Measurements from ENCODE around the gene CAMK1G. TPM values are rescaled to one million over a fixed set of nuclear protein-coding genes. Genes with fewer than 3 reads are reported as not detected.
A peak's percentile ranks its signal among the peaks of the same experiment; 100 is the strongest.

Gene CAMK1G
- total RNA-seq, 2 donors from 2014 or later = 0.43 to 0.63 TPM

GRCh38 chr1:209648931-209649776 lies 65.6 kb downstream of the CAMK1G start:
- Mint-ChIP-seq H3K27ac (no peak overlapping the region), H3K36me3 (ENCODE audit: insufficient read depth in 2 of 2) (no peaks in the 10 kb centered on the region), H3K27me3 (ENCODE audit: low read depth) (peaks cover 9% of the 10 kb centered on the region), H3K4me3 (peak overlapping the region in 1 of 2 donors; percentile 7), H3K4me1 (ENCODE audit: low read depth) (peaks cover 58% of the 10 kb centered on the region), H3K9me3 (no peaks in the 10 kb centered on the region)
- DNase-seq (no peak), ATAC-seq (replicated peaks in 1 of 2) (peak; percentile 47 to 69)

- Mint-ChIP-seq H3K27ac (no peak overlapping the region), H3K36me3 (ENCODE audit: insufficient read depth in 2 of 2) (no peaks in the 10 kb centered on the region), H3K27me3 (ENCODE audit: low read depth) (peaks cover 16% of the 10 kb centered on the region), H3K4me3 (peak overlapping the region in 1 of 2 donors; percentile 29), H3K9me3 (no peaks in the 10 kb centered on the region), H3K4me1 (ENCODE audit: low read depth) (peaks cover 64% of the 10 kb centered on the region)
- DNase-seq (no peak), ATAC-seq (replicated peaks in 1 of 2) (no peak)
Observed at GRCh38 chr1:209650454-209650853, 66.9 kb downstream of the CAMK1G start.

- Mint-ChIP-seq H3K4me1 (ENCODE audit: low read depth) (peaks cover 64% of the 10 kb centered on the region), H3K27me3 (ENCODE audit: low read depth) (peaks cover 16% of the 10 kb centered on the region), H3K9me3 (no peaks in the 10 kb centered on the region), H3K4me3 (peak overlapping the region; percentile 35 to 44), H3K36me3 (ENCODE audit: insufficient read depth in 2 of 2) (no peaks in the 10 kb centered on the region), H3K27ac (no peak overlapping the region)
- DNase-seq (peak; percentile 77 to 83), ATAC-seq (replicated peaks in 1 of 2) (peak; percentile 86 to 88)
Observed at GRCh38 chr1:209651138-209651587, 67.6 kb downstream of the CAMK1G start.

- DNase-seq = no peak
- Mint-ChIP-seq H3K27me3 (ENCODE audit: low read depth) (peaks cover 7% of the 10 kb centered on the region), H3K4me1 (ENCODE audit: low read depth) (peaks cover 68% of the 10 kb centered on the region), H3K9me3 (no peaks in the 10 kb centered on the region), H3K4me3 (peak within 1 kb of the TSS; percentile 35 to 49), H3K36me3 (ENCODE audit: insufficient read depth in 2 of 2) (no peaks in the 10 kb centered on the region), H3K27ac (peak within 1 kb of the TSS; percentile 20)
- ATAC-seq (replicated peaks in 1 of 2) = no peak
Observed at GRCh38 chr1:209652121-209652735, 68.7 kb downstream of the CAMK1G start, which contains the start of gene LAMB3. Gene LAMB3, minus strand, starts transcription at chr1:209652425. Its CDS starts 1,481 bp downstream, at chr1:209650944.

GRCh38 chr1:209652873-209653401 lies 69.4 kb downstream of the CAMK1G start:
- DNase-seq = peak; percentile 77 to 79
- Mint-ChIP-seq H3K9me3 (no peaks in the 10 kb centered on the region), H3K27me3 (ENCODE audit: low read depth) (peaks cover 6% of the 10 kb centered on the region), H3K27ac (peak overlapping the region; percentile 20), H3K4me1 (ENCODE audit: low read depth) (peaks cover 69% of the 10 kb centered on the region), H3K4me3 (peak overlapping the region in 1 of 2 donors; percentile 49), H3K36me3 (ENCODE audit: insufficient read depth in 2 of 2) (no peaks in the 10 kb centered on the region)
- peak; percentile 65 to 71 for ATAC-seq (replicated peaks in 1 of 2)

- Mint-ChIP-seq H3K4me3 (no peak overlapping the region), H3K4me1 (ENCODE audit: low read depth) (peaks cover 68% of the 10 kb centered on the region)
Observed at GRCh38 chr1:209653915-209654351, 70.4 kb downstream of the CAMK1G start.

GRCh38 chr1:209655411-209656231 lies 72.1 kb downstream of the CAMK1G start:
- Mint-ChIP-seq H3K27ac (no peak overlapping the region), H3K27me3 (ENCODE audit: low read depth) (peaks cover 12% of the 10 kb centered on the region), H3K4me1 (ENCODE audit: low read depth) (peaks cover 69% of the 10 kb centered on the region), H3K4me3 (no peak overlapping the region), H3K9me3 (no peaks in the 10 kb centered on the region), H3K36me3 (ENCODE audit: insufficient read depth in 2 of 2) (no peaks in the 10 kb centered on the region)
- DNase-seq = no peak
- no peak for ATAC-seq (replicated peaks in 1 of 2)

More at GRCh38 chr1:209653915-209654351, 70.4 kb downstream of the CAMK1G start:
- Mint-ChIP-seq H3K36me3 (ENCODE audit: insufficient read depth in 2 of 2) (no peaks in the 10 kb centered on the region), H3K27ac (no peak overlapping the region), H3K9me3 (no peaks in the 10 kb centered on the region), H3K27me3 (ENCODE audit: low read depth) (peaks cover 11% of the 10 kb centered on the region)
- no peak for ATAC-seq (replicated peaks in 1 of 2)
- no peak for DNase-seq

- H3K4me3 Mint-ChIP-seq = no peak overlapping the region
- no peaks in the 10 kb centered on the region for H3K9me3 Mint-ChIP-seq
- peaks cover 57% of the 10 kb centered on the region for H3K4me1 Mint-ChIP-seq (ENCODE audit: low read depth)
- DNase-seq (peak in 1 of 2 donors; percentile 33), ATAC-seq (replicated peaks in 1 of 2) (peak; percentile 17 to 60)
- no peak overlapping the region for H3K27ac Mint-ChIP-seq
- peaks cover 12% of the 10 kb centered on the region for H3K27me3 Mint-ChIP-seq (ENCODE audit: low read depth)
- no peaks in the 10 kb centered on the region for H3K36me3 Mint-ChIP-seq (ENCODE audit: insufficient read depth in 2 of 2)
Observed at GRCh38 chr1:209657140-209657879, 73.8 kb downstream of the CAMK1G start.

- no peak overlapping the region for H3K4me3 Mint-ChIP-seq
- H3K9me3 Mint-ChIP-seq = no peaks in the 10 kb centered on the region
- peaks cover 50% of the 10 kb centered on the region for H3K4me1 Mint-ChIP-seq (ENCODE audit: low read depth)
- ATAC-seq (replicated peaks in 1 of 2) (no peak), DNase-seq (no peak)
- H3K36me3 Mint-ChIP-seq (ENCODE audit: insufficient read depth in 2 of 2) = no peaks in the 10 kb centered on the region
- H3K27ac Mint-ChIP-seq = no peak overlapping the region
- H3K27me3 Mint-ChIP-seq (ENCODE audit: low read depth) = peaks cover 12% of the 10 kb centered on the region
Observed at GRCh38 chr1:209657918-209658317, 74.4 kb downstream of the CAMK1G start.

- DNase-seq (peak in 1 of 2 donors; percentile 23), ATAC-seq (replicated peaks in 1 of 2) (peak; percentile 83 to 91)
- H3K36me3 Mint-ChIP-seq (ENCODE audit: insufficient read depth in 2 of 2) = no peaks in the 10 kb centered on the region
- peaks cover 6% of the 10 kb centered on the region for H3K27me3 Mint-ChIP-seq (ENCODE audit: low read depth)
- H3K4me3 Mint-ChIP-seq = peak overlapping the region; percentile 56 to 68
- H3K27ac Mint-ChIP-seq = peak overlapping the region; percentile 84
- peaks cover 32% of the 10 kb centered on the region for H3K4me1 Mint-ChIP-seq (ENCODE audit: low read depth)
- no peaks in the 10 kb centered on the region for H3K9me3 Mint-ChIP-seq
Observed at GRCh38 chr1:209659909-209660308, 76.4 kb downstream of the CAMK1G start.

GRCh38 chr1:209661071-209661470 lies 77.6 kb downstream of the CAMK1G start:
- Mint-ChIP-seq H3K9me3 (peaks cover 0 to 2% of the 10 kb centered on the region in 2 donors), H3K27ac (no peak overlapping the region), H3K27me3 (ENCODE audit: low read depth) (peaks cover 6% of the 10 kb centered on the region), H3K4me1 (ENCODE audit: low read depth) (peaks cover 32% of the 10 kb centered on the region), H3K4me3 (no peak overlapping the region), H3K36me3 (ENCODE audit: insufficient read depth in 2 of 2) (no peaks in the 10 kb centered on the region)
- DNase-seq (no peak), ATAC-seq (replicated peaks in 1 of 2) (no peak)

- no peak for ATAC-seq (replicated peaks in 1 of 2)
- H3K9me3 Mint-ChIP-seq = peaks cover 0 to 2% of the 10 kb centered on the region in 2 donors
Observed at GRCh38 chr1:209662879-209663327, 79.4 kb downstream of the CAMK1G start.

More at GRCh38 chr1:209662879-209663327, 79.4 kb downstream of the CAMK1G start:
- Mint-ChIP-seq H3K27ac (no peak overlapping the region), H3K27me3 (ENCODE audit: low read depth) (peaks cover 6% of the 10 kb centered on the region), H3K36me3 (ENCODE audit: insufficient read depth in 2 of 2) (no peaks in the 10 kb centered on the region), H3K4me1 (ENCODE audit: low read depth) (peaks cover 26% of the 10 kb centered on the region), H3K4me3 (no peak overlapping the region)
- no peak for DNase-seq
